Central memory CD4-positive, alpha-beta T cell (primary cell): ENCODE data around the gene LGSN.
"Not testable (repeated sequence)": the region's sequence is repeated elsewhere in the genome, so short reads cannot be mapped to it uniquely, and the experiment has no call there.

Source experiments
- DNase-seq: peaks from one replicate; pipeline ENCODE4 v3.0.0; 2022

LGSN gene

DNA sequence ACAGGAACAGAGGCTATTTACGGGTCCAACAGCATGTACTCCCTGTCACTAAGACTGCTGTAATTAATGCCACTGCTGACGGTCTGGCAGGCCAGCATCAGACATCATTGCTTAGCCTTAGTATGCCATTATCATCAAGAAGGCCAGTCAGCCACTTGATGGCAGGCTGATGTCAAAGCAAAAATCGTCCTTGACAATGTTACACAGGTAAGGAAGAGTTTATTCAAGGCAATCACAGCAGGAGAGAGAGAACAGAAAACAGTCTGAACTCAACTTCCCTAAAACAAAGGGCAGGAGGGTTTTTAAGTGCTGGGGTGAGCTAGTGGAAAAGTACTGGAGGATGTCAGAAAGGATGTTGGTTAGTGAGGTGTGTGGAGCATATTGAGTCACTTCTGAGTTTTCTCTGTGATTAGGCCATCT is 83.4 kb downstream of the LGSN start:
- no peak for DNase-seq

GRCh38 chr6:63230511-63230910 is 89.3 kb downstream of the LGSN start:
- DNase-seq: not testable (repeated sequence)

DNA sequence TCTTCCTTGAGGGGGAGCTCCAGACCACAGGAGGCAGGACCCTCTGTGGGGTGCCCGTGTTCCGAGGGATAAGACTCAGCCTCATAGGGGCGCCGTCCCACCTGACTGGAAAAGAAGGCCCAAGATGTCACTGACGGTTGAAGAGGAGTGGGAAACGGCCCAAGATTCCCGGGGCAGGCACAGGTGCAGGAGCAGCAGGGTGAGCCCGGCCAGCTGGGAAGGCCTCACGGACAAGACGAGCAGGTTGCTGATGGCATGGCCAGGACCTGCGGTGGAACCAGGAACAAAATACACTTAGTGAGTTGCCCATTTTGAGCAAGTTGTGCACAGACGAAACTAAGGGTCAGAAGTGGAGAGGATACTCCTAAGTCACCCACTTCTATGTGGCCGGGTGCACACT is 89.8 kb downstream of the LGSN start:
- DNase-seq: not testable (repeated sequence)

DNA sequence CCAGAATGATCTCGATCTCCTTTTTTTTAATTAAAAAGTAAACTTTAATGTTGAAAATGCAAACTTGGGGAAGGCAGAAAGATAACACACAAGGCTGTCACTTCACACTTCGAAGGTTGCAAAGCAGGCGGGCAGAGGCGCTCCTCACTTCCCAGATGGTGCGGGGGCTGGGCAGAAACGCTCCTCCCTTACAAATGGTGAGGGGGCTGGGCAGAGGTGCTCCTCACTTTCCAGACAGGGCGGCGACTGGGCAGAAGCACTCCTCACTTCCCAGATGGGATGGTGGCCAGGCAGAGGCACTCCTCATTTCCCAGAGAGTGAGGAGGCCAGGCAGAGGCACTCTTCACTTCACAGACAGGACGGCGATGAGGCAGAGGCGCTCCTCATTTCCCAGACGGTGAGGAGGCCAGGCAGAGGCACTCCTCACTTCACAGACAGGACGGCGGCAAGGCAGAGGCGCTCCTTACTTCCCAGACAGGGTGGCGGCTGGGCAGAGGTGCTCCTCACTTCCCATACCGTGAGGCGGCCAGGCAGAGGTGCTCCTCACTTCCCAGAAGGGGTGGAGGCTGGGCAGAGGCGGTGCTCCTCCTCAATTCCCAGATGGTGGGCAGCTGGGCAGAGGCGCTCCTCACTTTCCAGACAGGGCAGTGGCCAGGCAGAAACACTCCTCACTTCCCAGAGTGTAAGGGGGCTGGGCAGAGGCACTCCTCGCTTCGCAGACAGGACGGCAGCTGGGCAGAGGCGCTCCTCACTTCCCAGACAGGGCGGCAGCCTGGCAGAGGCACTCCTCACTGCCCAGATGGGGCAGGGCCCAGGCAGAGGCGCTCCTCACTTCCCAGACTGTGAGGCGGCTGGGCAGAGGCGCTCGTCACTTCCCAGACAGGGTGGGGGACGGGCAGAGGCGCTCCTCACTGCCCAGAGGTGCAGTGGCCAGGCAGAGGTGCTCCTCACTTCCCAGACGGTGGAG is 91.6 kb downstream of the LGSN start:
- DNase-seq: not testable (repeated sequence)

DNA sequence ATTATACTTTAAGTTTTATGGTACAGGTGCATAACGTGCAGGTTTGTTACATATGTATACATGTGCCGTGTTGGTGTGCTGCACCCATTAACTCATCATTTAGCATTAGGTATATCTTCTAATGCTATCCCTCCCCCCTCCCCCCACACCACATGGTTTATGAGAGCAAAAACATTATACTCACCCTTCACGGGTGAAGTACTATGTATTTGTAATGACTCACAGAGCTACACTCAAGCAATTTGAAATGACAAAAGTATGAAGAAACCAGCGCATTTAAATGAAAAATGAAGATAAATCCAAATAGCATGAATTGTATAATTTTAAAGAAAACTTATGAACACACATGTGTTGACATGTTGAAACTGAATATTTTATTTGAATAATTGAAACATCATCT is 93.8 kb downstream of the LGSN start:
- not testable (repeated sequence) for DNase-seq
